HT-29 (cell line): Measurements from ENCODE around the gene SNX21. TPM values are rescaled to one million over a fixed set of nuclear protein-coding genes. Genes with fewer than 3 reads are reported as not detected.
A peak's percentile ranks its signal among the peaks of the same experiment; 100 is the strongest.
"Not testable (repeated sequence)": the region's sequence is repeated elsewhere in the genome, so short reads cannot be mapped to it uniquely, and the experiment has no call there.

ENCODE experiments used
- DNase-seq: peaks from one replicate; pipeline ENCODE4 v3.0.0-alpha.2; 2015; ENCODE audit warnings: low spot score
- total RNA-seq: library from RNA; depleted of rRNA; stranded (reverse); fragments of >200 nt; shearing (Covaris generic); gene quantifications from 2 replicates; pipeline ENCODE4 v1.2.3, GENCODE V29; 2014

Gene SNX21
- total RNA-seq, 1 experiment from 2014 or later, result 30.8 TPM

DNA sequence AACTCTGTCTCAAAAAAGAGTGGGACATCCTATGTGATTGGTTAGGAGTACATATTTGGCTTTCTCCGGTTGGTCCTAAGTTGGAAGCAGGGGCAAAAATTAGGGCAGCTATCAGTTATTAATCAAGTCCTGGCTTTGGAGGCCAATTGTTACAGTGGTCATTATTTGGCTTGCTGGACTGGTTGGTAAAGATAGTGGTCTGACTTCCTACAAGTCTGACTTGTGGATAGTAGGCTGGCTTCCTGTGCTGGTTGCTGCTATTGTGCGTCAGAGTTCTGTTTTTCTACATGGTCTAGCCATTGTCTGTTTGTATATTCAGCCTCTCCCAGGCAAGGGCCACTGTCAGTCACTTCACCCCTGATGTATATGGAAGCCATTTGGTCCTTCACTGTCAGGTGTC, 16.6 kb downstream of the SNX21 start:
- no peak for DNase-seq

DNA sequence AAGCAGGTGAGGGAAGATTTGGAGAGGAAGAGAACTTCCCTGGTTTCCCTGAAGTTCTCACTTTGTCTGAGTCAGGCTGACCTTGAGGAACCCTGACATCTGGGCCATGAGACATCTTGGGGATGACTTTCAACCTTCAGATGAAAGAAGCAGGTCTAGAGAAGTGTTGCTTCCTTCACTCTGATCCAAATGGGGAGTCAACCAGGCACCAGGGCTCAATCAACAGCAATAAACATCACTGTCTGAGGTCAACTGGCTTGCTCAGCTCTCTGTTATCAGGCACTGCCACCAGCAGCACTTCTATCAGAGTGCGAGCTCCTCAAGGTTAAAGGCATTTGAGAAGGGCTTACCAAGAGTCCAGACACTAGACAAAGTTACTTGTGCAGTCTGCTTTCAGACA, 17.3 kb downstream of the SNX21 start:
- DNase-seq, result no peak

DNA sequence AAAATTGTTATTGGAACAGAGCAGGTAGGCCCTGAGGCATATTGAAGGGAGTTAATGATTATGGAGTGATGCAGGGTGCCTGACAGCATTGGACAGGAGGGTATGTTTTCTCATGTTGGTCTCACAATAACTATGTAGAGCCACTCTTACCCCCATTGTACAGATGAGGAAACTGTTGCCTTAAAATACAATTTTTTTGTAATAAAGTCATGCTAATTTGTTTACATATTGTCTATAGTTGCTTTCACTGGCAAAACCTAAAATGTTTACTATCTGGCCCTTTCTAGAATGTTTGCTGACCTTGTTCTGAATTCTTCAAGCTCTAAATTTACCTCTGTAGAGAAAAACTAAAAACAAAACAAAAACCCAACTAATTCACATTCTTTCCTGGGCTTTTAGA, 17.9 kb downstream of the SNX21 start:
- DNase-seq, result no peak

DNA sequence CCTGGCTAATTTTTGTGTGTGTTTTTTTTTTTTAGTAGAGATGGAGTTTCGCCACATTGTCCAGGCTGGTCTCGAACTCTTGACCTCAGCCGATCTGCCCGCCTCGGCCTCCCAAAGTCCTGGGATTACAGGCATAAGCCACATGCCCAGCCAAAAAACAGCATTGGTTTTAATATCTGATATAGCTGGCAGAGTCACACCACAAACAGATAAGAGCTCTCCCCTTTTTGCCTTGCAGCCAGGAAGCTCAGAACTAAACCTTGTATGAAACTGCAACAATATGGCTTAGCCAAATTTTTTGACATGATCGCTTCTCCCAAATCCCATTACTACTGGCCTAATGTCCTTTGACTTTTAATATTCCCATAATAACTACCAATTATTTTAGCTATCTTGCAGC, 18.7 kb downstream of the SNX21 start:
- no peak for DNase-seq

- DNase-seq, result no peak
Measured at GRCh38 chr20:45853484-45853883, 19.9 kb downstream of the SNX21 start.

- DNase-seq, result peak; percentile 100
Measured at GRCh38 chr20:45857114-45857881, 23.7 kb downstream of the SNX21 start, which contains the start of the genes ACOT8 and ZSWIM3. ACOT8 (minus strand) TSS chr20:45857392; CDS start chr20:45857315, 77 bp downstream. ZSWIM3 (plus strand) TSS chr20:45857614; CDS start chr20:45857826, 212 bp downstream.

DNA sequence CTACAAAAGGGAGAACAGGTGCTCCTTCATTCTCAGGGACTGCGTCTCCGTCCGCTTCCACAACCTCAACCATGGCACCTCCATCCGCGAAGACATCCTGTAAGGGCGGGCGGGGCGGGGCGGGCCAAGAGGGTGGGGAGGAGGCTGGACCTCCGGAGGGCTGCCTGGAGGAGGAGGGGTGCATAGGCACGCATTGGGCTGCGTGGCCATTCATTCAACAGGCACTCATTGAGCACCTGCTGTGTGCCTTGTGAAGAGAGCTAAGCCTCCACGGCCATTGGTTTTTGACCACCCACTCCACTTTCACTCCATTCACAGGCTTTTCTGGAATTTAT, 24.2 kb downstream of the SNX21 start:
- no peak for DNase-seq

- no peak for DNase-seq
Measured at GRCh38 chr20:45859916-45860315, 26.3 kb downstream of the SNX21 start.

- no peak for DNase-seq
Measured at GRCh38 chr20:45860560-45861220, 27.1 kb downstream of the SNX21 start.

GRCh38 chr20:45861221-45862075, 27.8 kb downstream of the SNX21 start:
- peak; percentile 28 for DNase-seq

- DNase-seq, result peak; percentile 19
Measured at GRCh38 chr20:45863543-45864470, 30.2 kb downstream of the SNX21 start.

DNA sequence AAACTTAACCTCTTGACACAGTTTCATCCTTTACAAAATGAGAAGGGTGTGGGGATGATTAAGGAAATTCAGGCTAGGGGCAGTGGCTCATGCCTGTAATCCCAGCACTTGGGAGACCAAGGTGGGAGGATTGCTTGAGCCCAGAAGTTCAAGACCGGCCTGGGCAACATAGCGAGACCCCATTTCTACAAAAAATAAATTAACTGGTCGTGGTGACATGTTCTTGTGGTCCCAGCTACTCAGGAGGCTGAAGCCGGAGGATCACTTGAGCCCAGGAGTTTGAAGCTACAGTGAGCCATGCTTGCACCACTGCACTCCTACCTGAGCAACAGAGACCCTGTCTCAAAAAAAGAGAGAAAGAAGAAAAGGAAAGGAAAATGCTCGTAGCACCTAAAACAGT, 32.9 kb downstream of the SNX21 start:
- DNase-seq, result no peak

- no peak for DNase-seq
Measured at GRCh38 chr20:45867136-45867818, 33.7 kb downstream of the SNX21 start.

- DNase-seq, result peak; percentile 20
Measured at GRCh38 chr20:45867819-45868176, 34.2 kb downstream of the SNX21 start.

GRCh38 chr20:45872626-45873025, 39.0 kb downstream of the SNX21 start:
- no peak for DNase-seq

DNA sequence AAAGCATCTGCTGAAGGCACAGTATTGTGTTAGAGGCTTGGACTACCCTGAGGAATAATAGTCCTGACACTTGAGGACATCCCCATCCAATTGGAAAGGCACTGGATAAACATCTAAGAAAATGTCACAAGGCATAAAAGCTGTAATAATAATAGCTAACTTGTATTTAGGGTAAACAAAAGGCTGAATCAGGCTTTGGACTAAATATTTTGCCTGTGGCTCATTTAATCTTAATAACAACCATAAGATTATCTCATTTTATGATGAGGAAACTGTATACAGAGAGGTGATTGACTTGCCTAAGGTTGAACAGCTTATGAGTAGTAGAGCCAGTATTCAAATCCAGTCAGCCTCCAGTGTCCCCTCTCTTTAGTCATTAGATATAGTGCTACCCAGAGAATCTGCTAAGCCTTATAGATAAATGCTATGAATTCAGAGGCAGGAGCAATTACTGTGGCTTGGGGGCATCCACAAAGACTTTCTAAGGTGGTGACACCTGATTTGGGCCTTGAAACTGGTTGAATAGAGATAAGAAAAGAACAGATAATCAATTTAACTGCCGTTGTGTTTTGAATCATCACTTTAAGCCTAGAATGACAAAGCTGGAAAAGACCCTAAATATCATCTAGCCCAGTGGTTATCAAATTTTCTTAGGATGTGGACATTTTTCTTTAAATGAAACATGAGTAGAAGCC, 40.0 kb downstream of the SNX21 start:
- no peak for DNase-seq

DNA sequence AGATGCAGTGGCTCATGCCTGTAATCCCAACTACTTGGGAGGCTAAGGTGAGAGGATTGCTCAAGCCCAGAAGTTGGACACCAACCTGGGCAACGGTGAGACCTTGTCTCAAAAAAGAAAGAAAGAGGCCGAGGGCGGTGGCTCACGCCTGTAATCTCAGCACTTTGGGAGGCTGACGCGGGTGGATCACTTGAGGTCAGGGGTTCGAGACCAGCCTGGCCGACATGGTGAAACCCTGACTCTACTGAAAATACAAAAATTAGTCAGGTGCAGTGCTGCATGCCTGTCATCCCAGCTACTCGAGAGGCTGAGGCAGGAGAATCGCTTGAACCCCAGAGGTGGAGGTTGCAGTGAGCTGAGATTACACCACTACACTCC, 40.5 kb downstream of the SNX21 start:
- not testable (repeated sequence) for DNase-seq

GRCh38 chr20:45874576-45874975, 41.0 kb downstream of the SNX21 start:
- no peak for DNase-seq

DNA sequence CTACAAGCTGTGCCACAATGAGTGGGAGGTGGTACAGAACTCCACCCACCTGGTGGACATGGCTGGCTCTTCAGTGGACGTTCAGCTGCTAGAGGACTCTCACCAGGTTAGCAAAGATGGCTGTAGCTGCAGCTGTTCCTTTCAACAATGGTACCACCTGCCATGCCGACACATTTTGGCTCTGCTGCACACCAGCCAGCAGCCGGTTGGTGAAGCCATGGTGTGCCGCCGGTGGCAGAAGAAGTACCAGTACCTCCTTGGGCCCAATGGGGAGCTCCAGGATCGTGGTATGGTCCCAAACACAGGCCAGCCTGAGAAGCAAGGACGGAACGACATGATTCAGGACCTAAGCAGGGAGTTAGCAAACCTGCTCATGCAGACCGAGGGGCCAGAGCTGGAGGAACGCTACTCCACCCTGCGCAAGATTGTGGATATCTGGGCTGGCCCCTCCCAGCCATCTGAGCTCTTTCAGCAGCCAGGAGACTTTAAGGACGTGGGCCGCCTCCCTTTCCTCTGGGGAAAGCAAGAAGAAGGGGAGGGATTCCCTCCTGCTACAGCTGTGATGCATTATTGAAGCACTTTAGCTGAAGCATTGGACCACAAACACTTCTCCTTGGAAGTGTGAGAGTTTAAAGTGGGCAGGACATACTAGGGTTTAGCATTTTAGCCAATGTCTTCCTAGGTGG, 44.6 kb downstream of the SNX21 start:
- DNase-seq, result no peak
